Colonic mucosa (tissue), 4 donors: ENCODE measurements around the gene ZNF646. TPM values are rescaled to one million over a fixed set of nuclear protein-coding genes. Genes with fewer than 3 reads are reported as not detected.
A peak's percentile ranks its signal among the peaks of the same experiment; 100 is the strongest.

Source experiments
- DNase-seq: peaks from one replicate; pipeline ENCODE4 v3.0.0-alpha.2; 2020
- H3K27ac ChIP-seq: fragments of 200-600 bp; one replicate; pipeline ENCODE4 v1.8.0; 2021
- H3K27me3 ChIP-seq: fragments of 200-600 bp; one replicate; pipeline ENCODE4 v1.8.0; 2021
- H3K36me3 ChIP-seq: fragments of 200-600 bp; one replicate; pipeline ENCODE4 v1.8.0; 2021
- H3K4me1 ChIP-seq: fragments of 200-600 bp; one replicate; pipeline ENCODE4 v1.8.0; 2021; ENCODE audit warnings: mild to moderate bottlenecking
- H3K4me3 ChIP-seq: fragments of 200-600 bp; one replicate; pipeline ENCODE4 v1.8.0; 2021
- H3K9ac ChIP-seq, 2 donors: one replicate each; pipeline ENCODE4 v1.7.0; 2013; ENCODE audit warnings: control low read depth in 2 of 2, low read depth in 2 of 2, low read length in 2 of 2
- H3K9me3 ChIP-seq: fragments of 200-600 bp; one replicate; pipeline ENCODE4 v1.8.0; 2021
- intact Hi-C: fragments of 100-400 bp; cut with DNase I; formaldehyde crosslinking; loops from one replicate; pipeline ENCODE4 v1.14.1; 2022
- total RNA-seq, 2 donors: library from RNA; stranded (reverse); fragmentation: NEBNext Ultra II Directional in 1 of 2; extraction: Animal tissue kit (Norgen Biotek cat#: 25700) in 1 of 2; gene quantifications; one replicate each; pipeline ENCODE4 v1.2.1, GENCODE V29; 2021
- TF ChIP-seq, protein P1 (sequence below): fragments of 200-600 bp; IDR thresholded peaks from one replicate; pipeline ENCODE4 v1.8.0; 2022; ENCODE audit warnings: antibody characterized with exemption, mild to moderate bottlenecking
- donor health status: healthy.
- donor health status: DM: no; HTN: no; CAD: no.
- donor health status: DM: no; HTN: no; CAD: no.

The ZNF646 gene
- total RNA-seq, 2 donors from 2014 or later = 18.4 to 20.0 TPM

DNA sequence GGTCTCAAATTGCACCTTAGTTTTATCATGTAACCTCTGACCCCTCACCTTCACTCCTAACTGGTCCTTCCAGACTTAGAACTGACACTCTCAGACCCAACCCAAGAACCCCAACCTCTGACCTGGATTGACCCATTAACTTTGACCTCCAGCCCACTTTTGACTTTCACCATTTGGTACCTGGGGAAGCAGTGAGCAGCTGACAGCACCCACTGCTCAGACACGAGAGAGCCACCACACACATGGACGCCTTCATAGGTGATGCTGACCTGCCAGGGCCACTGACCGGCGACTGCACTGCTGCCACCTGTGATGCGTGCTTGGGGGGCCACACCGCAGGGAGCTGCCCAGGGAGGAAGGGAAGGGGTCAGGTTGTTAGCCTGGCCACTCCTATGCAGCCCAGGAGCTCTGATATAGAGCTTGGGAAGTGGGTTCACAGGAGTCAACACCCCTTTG is 58.9 kb downstream of the ZNF646 start:
- TF ChIP-seq, protein P1, sequence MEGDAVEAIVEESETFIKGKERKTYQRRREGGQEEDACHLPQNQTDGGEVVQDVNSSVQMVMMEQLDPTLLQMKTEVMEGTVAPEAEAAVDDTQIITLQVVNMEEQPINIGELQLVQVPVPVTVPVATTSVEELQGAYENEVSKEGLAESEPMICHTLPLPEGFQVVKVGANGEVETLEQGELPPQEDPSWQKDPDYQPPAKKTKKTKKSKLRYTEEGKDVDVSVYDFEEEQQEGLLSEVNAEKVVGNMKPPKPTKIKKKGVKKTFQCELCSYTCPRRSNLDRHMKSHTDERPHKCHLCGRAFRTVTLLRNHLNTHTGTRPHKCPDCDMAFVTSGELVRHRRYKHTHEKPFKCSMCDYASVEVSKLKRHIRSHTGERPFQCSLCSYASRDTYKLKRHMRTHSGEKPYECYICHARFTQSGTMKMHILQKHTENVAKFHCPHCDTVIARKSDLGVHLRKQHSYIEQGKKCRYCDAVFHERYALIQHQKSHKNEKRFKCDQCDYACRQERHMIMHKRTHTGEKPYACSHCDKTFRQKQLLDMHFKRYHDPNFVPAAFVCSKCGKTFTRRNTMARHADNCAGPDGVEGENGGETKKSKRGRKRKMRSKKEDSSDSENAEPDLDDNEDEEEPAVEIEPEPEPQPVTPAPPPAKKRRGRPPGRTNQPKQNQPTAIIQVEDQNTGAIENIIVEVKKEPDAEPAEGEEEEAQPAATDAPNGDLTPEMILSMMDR = no peak
- intact Hi-C loops = no loop called here
- peak overlapping the region; percentile 64 to 100 for H3K9ac ChIP-seq
- H3K27ac ChIP-seq = peak overlapping the region; percentile 98
- H3K9me3 ChIP-seq = no peaks in the 10 kb centered on the region
- peaks cover 30% of the 10 kb centered on the region for H3K4me1 ChIP-seq
- no peak for DNase-seq
- no peaks in the 10 kb centered on the region for H3K27me3 ChIP-seq
- no peaks in the 10 kb centered on the region for H3K36me3 ChIP-seq
- peak overlapping the region; percentile 63 for H3K4me3 ChIP-seq

Other genes with a start within 250 kb of the ZNF646 start
- 10 to 100 TPM; 19.9 to 34.5 TPM for gene BCL7C, start 180.3 kb upstream of the ZNF646 start, total RNA-seq
- 1 to 10 TPM in 1 of 2 donors, under 1 TPM in 1; 0.72 to 1.6 TPM for gene CTF1, start 177.8 kb upstream of the ZNF646 start, total RNA-seq
- 10 to 100 TPM; 21.9 to 44.8 TPM for gene FBXL19, start 150.8 kb upstream of the ZNF646 start, total RNA-seq
- 10 to 100 TPM; 14.3 to 22.1 TPM for gene ORAI3, start 125.4 kb upstream of the ZNF646 start, total RNA-seq
- gene SETD1A, start 116.7 kb upstream of the ZNF646 start, total RNA-seq = 10 to 100 TPM; 11.6 to 15.9 TPM
- gene HSD3B7, start 89.2 kb upstream of the ZNF646 start, total RNA-seq = 10 to 100 TPM; 19.0 to 20.9 TPM
- under 1 TPM; 0.35 to 0.52 TPM for gene STX1B, start 63.8 kb upstream of the ZNF646 start, total RNA-seq
- gene STX4, start 40.9 kb upstream of the ZNF646 start, total RNA-seq = 10 to 100 TPM; 70.8 to 71.4 TPM
- 10 to 100 TPM in 1 of 2 donors, 1 to 10 TPM in 1; 7.8 to 12.8 TPM for gene ZNF668, start 182 bp upstream of the ZNF646 start, total RNA-seq
- gene PRSS53, start 14.5 kb downstream of the ZNF646 start, total RNA-seq = 1 to 10 TPM in 1 of 2 donors, under 1 TPM in 1; 0.77 to 2.6 TPM
- 10 to 100 TPM; 39.5 to 50.3 TPM for gene VKORC1, start 20.4 kb downstream of the ZNF646 start, total RNA-seq
- gene BCKDK, start 34.0 kb downstream of the ZNF646 start, total RNA-seq = 10 to 100 TPM; 41.3 to 43.4 TPM
- gene KAT8, start 43.2 kb downstream of the ZNF646 start, total RNA-seq = 10 to 100 TPM; 42.2 to 69.5 TPM
- 100 to 1,000 TPM; 337 to 347 TPM for gene PRSS8, start 61.3 kb downstream of the ZNF646 start, total RNA-seq
- 1 to 10 TPM; 3.6 to 6.4 TPM for gene PRSS36, start 75.6 kb downstream of the ZNF646 start, total RNA-seq
- 100 to 1,000 TPM; 134 to 252 TPM for gene FUS, start 105.7 kb downstream of the ZNF646 start, total RNA-seq
- gene PYCARD, start 128.3 kb downstream of the ZNF646 start, total RNA-seq = 100 to 1,000 TPM; 118 to 119 TPM
- under 1 TPM in 1 of 2 donors, not detected in 1; 0.02 TPM for gene TRIM72, start 139.7 kb downstream of the ZNF646 start, total RNA-seq
- not detected for gene PYDC1, start 142.7 kb downstream of the ZNF646 start, total RNA-seq
- 1 to 10 TPM; 2.7 to 3.7 TPM for gene ITGAM, start 185.6 kb downstream of the ZNF646 start, total RNA-seq